HTERT RPE-1 (cell line): ENCODE results near the gene CPA5.

Source experiments
- in situ Hi-C: fragments of 300-500 bp; cut with MboI; formaldehyde crosslinking; loops from 4 replicates; pipeline ENCODE4 v1.14.3; 2020; ENCODE audit warnings: low sequenced_read_pairs

Gene CPA5

GRCh38 chr7:130329681-130330080, 14.9 kb upstream of the CPA5 start:
- in situ Hi-C loops = no loop called here

- in situ Hi-C loops = no loop called here
Observed at GRCh38 chr7:130332259-130333053, 12.2 kb upstream of the CPA5 start.

GRCh38 chr7:130333832-130334231, 10.8 kb upstream of the CPA5 start:
- in situ Hi-C loops = no loop called here

- in situ Hi-C loops = no loop called here
Observed at GRCh38 chr7:130334274-130334673, 10.3 kb upstream of the CPA5 start.

GRCh38 chr7:130337410-130337971, 7.1 kb upstream of the CPA5 start:
- in situ Hi-C loops = no loop called here

GRCh38 chr7:130338233-130338632, 6.4 kb upstream of the CPA5 start:
- in situ Hi-C loops = no loop called here

GRCh38 chr7:130341882-130342281, 2.7 kb upstream of the CPA5 start:
- in situ Hi-C loops = no loop called here

GRCh38 chr7:130342701-130343380, 1.8 kb upstream of the CPA5 start:
- in situ Hi-C loops = no loop called here

GRCh38 chr7:130345136-130345535, 520 bp downstream of the CPA5 start:
- in situ Hi-C loops = no loop called here

GRCh38 chr7:130345725-130346124, 1.1 kb downstream of the CPA5 start:
- in situ Hi-C loops = no loop called here

- in situ Hi-C loops = no loop called here
Observed at GRCh38 chr7:130346177-130346905, 1.7 kb downstream of the CPA5 start.

GRCh38 chr7:130346941-130347340, 2.3 kb downstream of the CPA5 start:
- in situ Hi-C loops = no loop called here

GRCh38 chr7:130349911-130350782, 5.5 kb downstream of the CPA5 start:
- in situ Hi-C loops = no loop called here

- in situ Hi-C loops = no loop called here
Observed at GRCh38 chr7:130350945-130351790, 6.6 kb downstream of the CPA5 start.

- in situ Hi-C loops = no loop called here
Observed at GRCh38 chr7:130351791-130352090, 7.1 kb downstream of the CPA5 start.

- in situ Hi-C loops = no loop called here
Observed at GRCh38 chr7:130352194-130353074, 7.8 kb downstream of the CPA5 start.

GRCh38 chr7:130353196-130353595, 8.6 kb downstream of the CPA5 start:
- in situ Hi-C loops = no loop called here

- in situ Hi-C loops = no loop called here
Observed at GRCh38 chr7:130356121-130356875, 11.7 kb downstream of the CPA5 start.
